NCI-H69 (cell line): ENCODE data around the gene EPHA3.

Experiments
- DNase-seq: peaks from one replicate; lab custom pipeline; 2025; lab: John Stamatoyannopoulos, UW

Gene EPHA3

DNA sequence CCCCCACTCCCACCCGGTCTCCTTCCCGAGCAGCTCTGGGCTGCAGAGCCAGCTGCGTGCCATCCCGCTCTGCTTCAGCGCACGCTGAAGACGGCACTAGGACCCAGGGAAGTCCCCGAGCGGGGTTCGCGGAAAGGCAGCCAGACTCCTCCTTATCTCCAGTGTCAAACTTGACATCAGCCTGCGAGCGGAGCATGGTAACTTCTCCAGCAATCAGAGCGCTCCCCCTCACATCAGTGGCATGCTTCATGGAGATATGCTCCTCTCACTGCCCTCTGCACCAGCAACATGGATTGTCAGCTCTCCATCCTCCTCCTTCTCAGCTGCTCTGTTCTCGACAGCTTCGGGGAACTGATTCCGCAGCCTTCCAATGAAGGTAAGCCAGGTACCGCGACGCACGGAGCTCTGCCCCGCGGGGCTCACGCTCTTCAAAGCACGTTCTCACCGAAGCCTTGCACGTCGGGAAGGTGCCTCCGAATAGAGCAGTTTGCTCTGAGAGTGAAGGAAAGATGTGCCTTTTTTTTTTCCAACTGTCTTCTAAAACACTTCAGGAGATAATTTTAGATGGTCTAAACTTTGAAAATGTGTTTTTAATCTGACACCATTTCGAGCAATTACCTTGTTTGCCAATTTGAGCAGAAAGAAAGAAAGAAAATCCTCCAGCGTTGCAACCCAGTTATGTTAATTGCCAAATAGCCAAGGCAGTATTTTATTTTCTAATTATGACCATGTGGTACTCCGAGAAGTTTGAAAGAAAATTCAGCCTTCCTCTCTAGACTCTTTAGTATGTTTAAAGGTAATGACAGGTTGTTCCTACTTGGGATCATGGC lies at the start of gene EPHA3:
TSS of gene EPHA3 (plus strand) at position 161 of the 830 bp plus-strand sequence. CDS start at position 289, 128 bp downstream.
- DNase-seq: peak; percentile 45

DNA sequence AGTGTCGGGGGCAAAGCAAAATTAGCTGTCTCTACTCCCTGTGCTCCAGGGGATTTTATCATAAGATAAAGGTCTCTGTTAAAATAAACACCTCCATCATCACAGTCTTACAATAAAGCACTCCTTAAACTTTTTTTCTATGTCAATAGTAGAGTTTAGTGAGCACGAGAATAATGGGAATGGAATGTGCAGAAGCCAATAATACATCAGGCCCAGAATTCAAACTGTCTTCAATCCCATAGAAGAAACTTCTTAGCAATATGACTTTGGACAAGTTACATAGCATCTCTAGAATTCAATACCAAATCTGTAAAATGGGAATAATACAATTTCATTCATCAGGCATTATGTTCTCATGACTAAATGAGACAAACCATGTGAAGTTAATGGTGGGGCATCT lies 49.0 kb upstream of the EPHA3 start:
- DNase-seq: no peak

GRCh38 chr3:89059211-89059925 lies 48.1 kb upstream of the EPHA3 start:
- DNase-seq: no peak

DNA sequence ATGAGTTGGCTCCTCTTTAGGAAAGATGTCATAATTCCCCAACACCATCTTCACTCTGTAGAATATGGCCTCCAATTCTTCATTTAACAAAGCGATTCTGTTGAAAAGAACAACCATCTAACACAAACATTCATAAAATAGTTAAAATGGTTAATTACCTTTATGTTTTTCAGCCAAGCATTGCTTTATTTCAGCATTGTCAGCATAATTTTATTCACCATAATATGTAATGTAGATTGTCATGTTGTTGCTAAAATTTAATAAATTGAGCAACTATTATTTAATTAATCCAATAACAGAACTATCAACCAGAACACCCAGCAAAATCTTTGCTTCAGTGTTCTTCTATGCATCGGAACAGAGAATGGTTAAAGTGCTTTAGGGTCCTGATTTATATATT lies 46.2 kb upstream of the EPHA3 start:
- no peak for DNase-seq

- DNase-seq: no peak
These were observed 39.7 kb upstream of the EPHA3 start for GRCh38 chr3:89067736-89068135.

- DNase-seq: no peak
These were observed 34.8 kb upstream of the EPHA3 start for GRCh38 chr3:89072642-89073041.

DNA sequence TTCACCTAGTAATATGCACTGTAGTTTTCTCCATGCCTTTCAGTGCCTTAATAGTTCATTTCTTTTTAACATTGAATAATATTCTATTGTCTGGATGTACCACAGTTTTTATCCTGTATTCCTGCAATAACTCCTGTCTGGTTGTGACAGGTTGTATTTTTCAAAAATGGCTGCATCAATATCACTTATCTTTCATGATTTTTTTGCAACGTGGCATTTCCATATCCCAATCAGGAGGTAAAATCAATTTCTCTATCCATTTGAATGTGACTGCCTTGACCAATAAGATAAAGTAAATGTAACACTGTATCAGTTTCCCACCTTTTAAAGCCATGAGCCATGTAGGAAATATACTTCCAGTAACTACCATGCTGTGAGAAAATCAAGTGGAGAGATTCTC lies 27.5 kb upstream of the EPHA3 start:
- no peak for DNase-seq

DNA sequence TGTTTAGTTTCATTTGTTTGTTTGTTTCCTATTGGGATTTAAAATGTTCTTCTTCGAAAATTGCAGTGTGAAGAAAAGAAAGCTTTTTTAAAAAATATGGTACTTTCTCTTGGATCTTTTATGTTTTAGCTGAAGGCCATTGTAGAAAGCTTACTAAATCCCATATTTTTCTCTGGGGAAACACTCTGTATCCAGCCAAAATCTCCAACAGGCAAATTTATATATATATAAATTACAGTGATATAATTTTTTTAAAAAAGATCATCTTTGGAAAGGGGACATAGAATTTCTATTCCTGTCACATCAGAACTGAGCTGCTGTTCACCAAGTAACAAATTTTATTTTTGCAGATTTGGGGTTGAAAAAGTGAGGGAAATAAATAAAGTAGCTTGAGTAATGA lies 19.6 kb upstream of the EPHA3 start:
- no peak for DNase-seq

DNA sequence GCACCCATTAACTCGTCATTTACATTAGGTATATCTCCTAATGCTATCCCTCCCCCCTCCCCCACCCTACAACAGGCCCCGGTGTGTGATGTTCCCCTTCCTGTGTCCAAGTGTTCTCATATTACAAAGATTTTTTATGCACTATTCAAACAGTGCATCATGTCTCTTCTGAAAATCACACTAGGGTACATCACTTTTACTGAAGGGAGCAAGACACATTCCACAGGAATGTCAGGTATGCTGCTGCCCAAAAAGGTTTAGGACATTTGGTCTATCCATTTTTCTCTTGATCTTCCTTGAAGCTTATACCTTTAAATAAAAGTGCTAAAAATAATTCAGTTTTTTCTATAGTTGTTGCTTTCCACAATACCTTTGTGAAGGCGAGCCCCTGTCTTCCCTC lies 9.2 kb upstream of the EPHA3 start:
- DNase-seq: no peak

DNA sequence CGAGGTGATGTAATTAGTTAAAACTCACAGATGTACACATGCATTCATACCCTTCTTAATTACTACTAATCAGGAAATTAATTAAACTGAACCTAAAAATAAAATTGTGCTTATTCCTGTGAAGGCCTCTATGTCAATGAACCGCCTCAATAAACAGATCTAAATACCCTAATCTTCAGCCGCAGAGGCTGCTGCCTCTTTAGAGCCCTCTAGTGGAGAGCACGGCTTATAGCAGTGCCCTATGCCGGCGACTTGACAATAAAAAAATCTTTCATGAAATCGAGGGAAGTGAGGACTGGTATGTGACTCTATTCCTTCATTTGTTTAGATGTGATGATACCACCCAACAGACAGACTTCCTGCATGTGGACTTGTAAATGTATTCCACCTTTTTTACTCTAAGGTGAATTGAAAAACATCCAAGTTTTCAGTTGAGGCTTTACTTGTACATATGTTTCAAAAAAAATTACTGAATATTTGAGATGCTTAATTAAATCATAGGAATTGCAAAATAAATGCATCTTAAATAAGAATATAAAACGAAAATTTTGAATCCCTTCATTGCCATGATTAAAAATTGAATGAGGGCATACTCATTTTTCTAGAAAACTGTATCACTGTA lies 8.3 kb upstream of the EPHA3 start:
- DNase-seq: peak; percentile 39

DNA sequence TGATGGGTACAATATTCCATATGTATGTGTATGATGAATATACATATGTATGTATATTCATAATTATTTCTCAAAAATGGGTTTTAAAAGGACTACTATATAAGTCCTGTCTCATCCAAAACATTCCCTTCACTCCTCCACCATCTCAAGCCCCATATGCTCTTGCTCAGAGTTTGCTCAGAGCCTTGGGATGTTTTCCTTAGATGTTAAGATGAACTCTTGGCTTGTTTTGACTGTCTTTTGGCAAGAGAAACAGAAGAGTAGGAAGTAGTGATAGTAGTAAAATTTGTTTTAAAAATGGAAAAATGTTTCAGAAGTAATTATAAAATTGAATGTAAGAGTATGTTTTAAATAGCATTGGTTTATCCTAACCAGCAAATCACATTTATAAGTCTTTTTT lies 6.2 kb upstream of the EPHA3 start:
- DNase-seq: no peak

GRCh38 chr3:89101921-89102320 lies 5.5 kb upstream of the EPHA3 start:
- DNase-seq: no peak

DNA sequence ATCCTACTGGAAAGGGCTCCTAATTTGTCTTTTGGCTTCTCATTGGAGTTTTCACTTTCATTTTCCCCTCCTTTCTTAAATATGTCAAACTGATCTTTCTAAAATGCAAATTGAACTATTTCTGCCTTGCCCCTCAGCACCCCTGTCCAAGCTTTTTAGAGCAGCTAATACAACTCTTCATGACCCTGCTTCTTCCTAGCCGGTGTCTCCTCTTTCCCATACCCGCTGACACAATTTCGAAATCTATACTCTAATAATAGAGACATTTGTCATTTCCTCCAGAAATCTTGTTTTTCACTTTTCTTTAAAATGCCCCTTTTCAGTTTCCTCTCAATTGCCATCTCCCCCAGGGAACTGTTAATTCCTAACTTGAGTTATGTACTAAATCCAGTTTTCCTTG lies 2.9 kb upstream of the EPHA3 start:
- no peak for DNase-seq

DNA sequence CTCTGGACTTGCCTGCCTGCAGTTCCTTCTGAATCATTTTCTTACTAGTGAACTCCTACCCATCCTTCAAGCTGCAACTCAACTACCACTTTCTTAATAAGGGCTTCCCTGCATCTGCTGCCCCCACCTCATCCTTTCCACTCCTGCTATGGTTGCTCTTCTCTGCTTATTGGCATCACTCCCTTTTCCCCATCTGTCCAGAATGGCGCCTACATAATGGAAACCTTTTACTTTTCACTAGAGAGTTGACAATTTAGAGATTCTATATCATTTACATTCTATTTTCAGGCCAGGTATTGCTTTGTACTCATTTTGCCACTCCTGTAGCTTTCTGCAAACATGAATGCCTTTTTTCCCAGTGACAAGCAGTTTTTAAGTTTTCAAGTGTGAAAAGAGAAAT lies 1.9 kb upstream of the EPHA3 start:
- no peak for DNase-seq

- no peak for DNase-seq
These were observed 800 bp downstream of the EPHA3 start for GRCh38 chr3:89108291-89108550.

DNA sequence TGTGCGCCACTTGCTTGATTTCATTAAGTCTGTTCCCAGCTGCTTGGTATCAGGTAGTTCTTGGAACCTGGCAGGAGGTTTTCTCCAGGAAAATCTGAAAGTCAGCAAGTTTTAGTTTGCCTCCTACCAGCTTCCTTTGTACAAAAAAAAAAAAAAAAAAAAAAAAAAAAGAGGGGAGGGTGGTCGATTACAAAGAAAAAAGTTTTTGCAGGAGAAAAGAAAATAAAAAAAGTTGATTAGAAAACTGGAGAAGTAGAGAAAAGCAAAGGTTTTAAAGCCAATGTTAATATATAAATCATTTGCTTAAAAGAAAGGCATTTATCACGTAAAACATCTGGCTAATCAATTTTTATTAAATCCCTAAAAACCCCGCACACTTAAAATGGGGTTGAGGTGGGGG lies 5.9 kb downstream of the EPHA3 start:
- DNase-seq: no peak

DNA sequence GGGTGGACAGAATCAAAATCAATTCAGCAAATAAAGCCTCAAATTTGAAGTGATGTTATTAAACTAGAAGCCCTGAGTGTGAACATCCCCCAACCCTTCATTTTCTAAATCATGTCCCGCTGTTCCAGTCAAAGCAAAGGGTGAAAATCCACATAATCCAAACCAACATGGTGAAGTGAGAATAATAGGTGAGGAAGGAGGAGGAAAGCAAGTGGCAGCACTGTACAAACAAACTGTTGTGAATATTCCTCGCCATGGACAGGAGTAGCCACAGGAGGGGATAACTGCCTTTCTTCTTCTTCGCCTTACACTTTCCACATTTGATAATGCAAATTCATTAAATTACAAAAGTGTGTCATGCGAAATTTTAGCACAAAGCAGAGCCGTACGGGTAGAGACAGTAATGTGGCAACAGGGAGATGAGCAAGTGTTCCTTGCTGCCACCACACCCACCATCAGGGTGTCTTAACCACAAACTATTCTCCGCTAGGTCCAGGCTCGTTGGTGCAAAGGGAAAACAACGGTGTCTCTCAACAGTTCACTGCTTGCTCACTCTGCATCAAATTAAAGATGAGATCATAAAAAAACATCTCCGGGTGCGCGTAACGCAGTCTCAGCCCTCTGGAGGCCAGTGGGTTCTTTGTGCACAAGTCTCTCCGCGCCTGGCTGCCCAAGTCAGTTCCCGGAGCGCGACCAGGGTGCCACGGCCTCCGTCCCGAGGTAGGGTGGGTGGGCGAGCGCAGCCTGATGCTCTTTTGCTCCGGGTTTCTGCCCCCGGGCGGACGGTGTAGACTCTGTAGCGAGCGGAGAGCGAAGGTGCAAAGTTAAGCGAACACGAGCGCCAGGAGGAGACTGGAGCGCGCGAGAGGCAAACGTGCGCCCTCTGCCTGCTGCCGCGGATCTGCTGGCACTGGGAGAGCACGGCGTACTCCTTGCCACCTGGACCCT lies 6.7 kb downstream of the EPHA3 start:
- peak; percentile 52 for DNase-seq

DNA sequence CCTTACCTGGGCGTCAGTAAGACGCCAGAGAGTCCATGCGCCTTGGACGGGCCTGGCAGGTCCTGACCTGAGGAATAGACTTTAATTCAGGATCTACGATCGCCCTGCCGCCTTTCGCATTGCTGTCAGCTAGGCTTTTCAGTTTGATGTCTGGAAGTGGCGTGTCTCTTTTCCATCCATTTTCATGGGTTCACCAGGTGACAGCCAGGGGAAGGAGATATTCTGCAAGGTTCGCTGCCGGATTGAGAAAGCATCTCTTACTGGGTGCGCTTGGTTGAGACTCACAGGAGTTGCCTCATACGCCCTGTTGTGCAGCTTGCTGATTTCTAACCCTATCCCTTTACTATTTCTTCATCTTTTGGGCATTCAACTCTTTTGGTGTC lies 7.4 kb downstream of the EPHA3 start:
- no peak for DNase-seq

DNA sequence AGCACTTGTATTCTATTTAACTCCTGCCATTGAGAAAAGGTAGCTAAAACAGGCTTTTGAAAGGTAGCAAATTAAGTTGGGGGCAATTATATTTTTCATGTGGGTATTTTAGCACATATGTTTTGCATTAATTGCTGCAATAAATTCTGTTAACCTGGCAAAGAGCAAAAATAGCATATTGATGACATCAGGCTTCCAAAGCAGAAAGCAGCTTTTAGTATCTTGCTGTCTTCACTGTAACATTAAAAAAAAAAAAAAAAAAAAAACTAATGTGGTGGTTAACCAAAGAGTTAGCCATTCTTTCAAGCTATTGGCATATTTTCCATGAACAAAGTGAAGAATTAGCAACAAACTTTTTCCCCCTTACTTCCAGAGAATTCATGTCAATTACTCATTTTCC lies 9.1 kb downstream of the EPHA3 start:
- DNase-seq: no peak

- DNase-seq: no peak
These were observed 30.6 kb downstream of the EPHA3 start for GRCh38 chr3:89138048-89138447.

- no peak for DNase-seq
These were observed 32.4 kb downstream of the EPHA3 start for GRCh38 chr3:89139870-89140269.

- DNase-seq: no peak
These were observed 36.7 kb downstream of the EPHA3 start for GRCh38 chr3:89144080-89144479.
